ENCODE measurements around the gene TMEM178B. TPM values are rescaled to one million over a fixed set of nuclear protein-coding genes. Genes with fewer than 3 reads are reported as not detected.
"Not testable (repeated sequence)": the region's sequence is repeated elsewhere in the genome, so short reads cannot be mapped to it uniquely, and the experiment has no call there.

Gene TMEM178B
- total and polyA plus RNA-seq, 2 experiments from 2014 or later: 0.24 to 0.30 TPM

GRCh38 chr7:141323826-141324225 is 250.0 kb downstream of the TMEM178B start:
- Histone ChIP-seq H3K9me2 (replicated peaks; ENCODE audit: insufficient read depth) (no peaks in the 10 kb centered on the region), H3K27ac (no peak overlapping the region), H4K20me1 (ENCODE audit: insufficient read depth, poor library complexity, severe bottlenecking) (no peaks in the 10 kb centered on the region), H3K4me2 (no peak overlapping the region), H3K4me1 (ENCODE audit: insufficient read depth) (no peaks in the 10 kb centered on the region), H3K36me3 (replicated peaks; ENCODE audit: insufficient read depth, low read depth) (no peaks in the 10 kb centered on the region), H3K4me3 (no peak overlapping the region), H2AFZ (no peak overlapping the region), H3K9me3 (ENCODE audit: low read depth) (no peaks in the 10 kb centered on the region), H3K27me3 (no peaks in the 10 kb centered on the region), H3K79me2 (no peaks in the 10 kb centered on the region)
- 93% methylated on average over 4 of the region's 4 CpGs for WGBS (ENCODE audit: low lambda C conversion rate, missing lambda C conversion rate)
- DNase-seq (ENCODE audit: low spot score): no peak
- no peak for TF ChIP-seq EZH2phosphoT487 (IDR thresholded peaks at IDR 0.05; ENCODE audit: low read depth, severe bottlenecking, unreplicated experiment)
- no peak for TF ChIP-seq EZH2 (IDR thresholded peaks at IDR 0.05; ENCODE audit: borderline replicate concordance)
- no peak for TF ChIP-seq CTCF (IDR thresholded peaks at IDR 0.05; ENCODE audit: poor library complexity)

GRCh38 chr7:141324870-141325269 is 251.0 kb downstream of the TMEM178B start:
- Histone ChIP-seq H3K9me3 (ENCODE audit: low read depth) (no peaks in the 10 kb centered on the region), H3K4me1 (ENCODE audit: insufficient read depth) (no peaks in the 10 kb centered on the region)
- TF ChIP-seq EZH2phosphoT487 (IDR thresholded peaks at IDR 0.05; ENCODE audit: low read depth, severe bottlenecking, unreplicated experiment): no peak

GRCh38 chr7:141325275-141325674 is 251.4 kb downstream of the TMEM178B start:
- H3K27ac ChIP-seq: no peak overlapping the region
- no peaks in the 10 kb centered on the region for H3K9me3 ChIP-seq (ENCODE audit: low read depth)
- no peaks in the 10 kb centered on the region for H3K36me3 ChIP-seq (replicated peaks; ENCODE audit: insufficient read depth, low read depth)
- no peaks in the 10 kb centered on the region for H3K4me1 ChIP-seq (ENCODE audit: insufficient read depth)
- no peak overlapping the region for H3K4me3 ChIP-seq
- no peak overlapping the region for H3K4me2 ChIP-seq
- TF ChIP-seq EZH2phosphoT487 (IDR thresholded peaks at IDR 0.05; ENCODE audit: low read depth, severe bottlenecking, unreplicated experiment) (no peak), EZH2 (IDR thresholded peaks at IDR 0.05; ENCODE audit: borderline replicate concordance) (no peak), CTCF (IDR thresholded peaks at IDR 0.05; ENCODE audit: poor library complexity) (no peak)
- H2AFZ ChIP-seq: no peak overlapping the region
- DNase-seq (ENCODE audit: low spot score): no peak
- no peaks in the 10 kb centered on the region for H3K9me2 ChIP-seq (replicated peaks; ENCODE audit: insufficient read depth)
- H3K79me2 ChIP-seq: no peaks in the 10 kb centered on the region
- 52% methylated on average over 2 of the region's 2 CpGs for WGBS (ENCODE audit: low lambda C conversion rate, missing lambda C conversion rate)
- no peaks in the 10 kb centered on the region for H3K27me3 ChIP-seq
- no peaks in the 10 kb centered on the region for H4K20me1 ChIP-seq (ENCODE audit: insufficient read depth, poor library complexity, severe bottlenecking)

More at GRCh38 chr7:141324870-141325269, 251.0 kb downstream of the TMEM178B start:
- Histone ChIP-seq H3K4me3 (no peak overlapping the region), H3K9me2 (replicated peaks; ENCODE audit: insufficient read depth) (no peaks in the 10 kb centered on the region), H3K4me2 (no peak overlapping the region), H3K79me2 (no peaks in the 10 kb centered on the region), H2AFZ (no peak overlapping the region), H3K27ac (no peak overlapping the region), H4K20me1 (ENCODE audit: insufficient read depth, poor library complexity, severe bottlenecking) (no peaks in the 10 kb centered on the region), H3K36me3 (replicated peaks; ENCODE audit: insufficient read depth, low read depth) (no peaks in the 10 kb centered on the region), H3K27me3 (no peaks in the 10 kb centered on the region)
- WGBS (ENCODE audit: low lambda C conversion rate, missing lambda C conversion rate): 77% methylated on average over 3 of the region's 3 CpGs
- no peak for DNase-seq (ENCODE audit: low spot score)

GRCh38 chr7:141328290-141328689 is 254.4 kb downstream of the TMEM178B start:
- H3K4me2 ChIP-seq: no peak overlapping the region
- no peaks in the 10 kb centered on the region for H4K20me1 ChIP-seq (ENCODE audit: insufficient read depth, poor library complexity, severe bottlenecking)
- no peaks in the 10 kb centered on the region for H3K4me1 ChIP-seq (ENCODE audit: insufficient read depth)
- no peaks in the 10 kb centered on the region for H3K79me2 ChIP-seq
- no peak overlapping the region for H2AFZ ChIP-seq
- no peak overlapping the region for H3K27ac ChIP-seq
- no peaks in the 10 kb centered on the region for H3K27me3 ChIP-seq
- WGBS (ENCODE audit: low lambda C conversion rate, missing lambda C conversion rate): 77% methylated on average over 2 of the region's 2 CpGs
- H3K36me3 ChIP-seq (replicated peaks; ENCODE audit: insufficient read depth, low read depth): no peaks in the 10 kb centered on the region
- no peak overlapping the region for H3K4me3 ChIP-seq
- TF ChIP-seq EZH2 (IDR thresholded peaks at IDR 0.05; ENCODE audit: borderline replicate concordance) (no peak), CTCF (IDR thresholded peaks at IDR 0.05; ENCODE audit: poor library complexity) (no peak), EZH2phosphoT487 (IDR thresholded peaks at IDR 0.05; ENCODE audit: low read depth, severe bottlenecking, unreplicated experiment) (no peak)
- DNase-seq (ENCODE audit: low spot score): no peak
- no peaks in the 10 kb centered on the region for H3K9me3 ChIP-seq (ENCODE audit: low read depth)
- H3K9me2 ChIP-seq (replicated peaks; ENCODE audit: insufficient read depth): no peaks in the 10 kb centered on the region

DNA sequence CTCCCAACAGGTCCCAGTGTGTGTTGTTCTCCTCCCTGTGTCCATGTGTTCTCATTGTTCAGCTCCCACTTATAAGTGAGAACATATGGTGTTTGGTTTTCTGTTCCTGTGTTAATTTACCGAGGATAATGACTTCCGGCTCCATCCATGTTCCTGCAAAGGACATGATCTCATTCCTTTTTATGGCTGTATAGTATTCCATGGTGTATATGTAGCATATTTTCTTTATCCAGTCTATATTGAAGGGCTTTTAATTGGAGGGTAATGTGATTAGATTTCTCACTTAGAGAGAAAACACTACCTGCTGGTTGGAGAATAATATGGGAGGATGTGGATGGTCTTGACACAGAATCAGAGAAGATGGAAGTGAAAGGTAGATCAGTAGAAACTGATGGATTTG is 256.4 kb downstream of the TMEM178B start:
- H3K9me2 ChIP-seq (replicated peaks; ENCODE audit: insufficient read depth); H4K20me1 ChIP-seq (ENCODE audit: insufficient read depth, poor library complexity, severe bottlenecking); H3K27ac ChIP-seq; H3K4me1 ChIP-seq (ENCODE audit: insufficient read depth); DNase-seq (ENCODE audit: low spot score); H2AFZ ChIP-seq; H3K79me2 ChIP-seq; H3K9me3 ChIP-seq (ENCODE audit: low read depth); H3K36me3 ChIP-seq (replicated peaks; ENCODE audit: insufficient read depth, low read depth); H3K4me3 ChIP-seq; H3K27me3 ChIP-seq; H3K4me2 ChIP-seq: not testable (repeated sequence)
- 93% methylated on average over 2 of the region's 2 CpGs for WGBS (ENCODE audit: low lambda C conversion rate, missing lambda C conversion rate)
